GM18519 (cell line): ENCODE measurements around the gene AQP1.

Source experiments
- ATAC-seq: cut with Tn5 transposase; IDR thresholded peaks from one replicate; pipeline ENCODE4 v1.9.1; 2021; ENCODE audit warnings: mild to moderate bottlenecking, moderate library complexity; ENCODE audit not compliant: unreplicated experiment, low FRiP score

AQP1 gene

GRCh38 chr7:30905078-30906012 lies 6.3 kb upstream of the AQP1 start:
- no peak for ATAC-seq

- ATAC-seq: no peak
Observed at GRCh38 chr7:30906014-30906413, 5.6 kb upstream of the AQP1 start.

GRCh38 chr7:30906515-30907240 lies 5.0 kb upstream of the AQP1 start:
- no peak for ATAC-seq

GRCh38 chr7:30907527-30908267 lies 4.0 kb upstream of the AQP1 start:
- ATAC-seq: no peak

GRCh38 chr7:30908681-30909080 lies 3.0 kb upstream of the AQP1 start:
- no peak for ATAC-seq

- no peak for ATAC-seq
Observed at GRCh38 chr7:30909431-30909830, 2.2 kb upstream of the AQP1 start.

- ATAC-seq: no peak
Observed at GRCh38 chr7:30910411-30911073, 1.1 kb upstream of the AQP1 start.

- ATAC-seq: no peak
Observed at GRCh38 chr7:30911133-30911532, 520 bp upstream of the AQP1 start.

- ATAC-seq: no peak
Observed at GRCh38 chr7:30912021-30912730, 523 bp downstream of the AQP1 start.

- no peak for ATAC-seq
Observed at GRCh38 chr7:30912731-30912985, 1.0 kb downstream of the AQP1 start.

- ATAC-seq: no peak
Observed at GRCh38 chr7:30912986-30913811, 1.5 kb downstream of the AQP1 start.

- ATAC-seq: no peak
Observed at GRCh38 chr7:30913821-30914515, 2.3 kb downstream of the AQP1 start.

GRCh38 chr7:30914596-30914995 lies 2.9 kb downstream of the AQP1 start:
- ATAC-seq: no peak

GRCh38 chr7:30915005-30915601 lies 3.5 kb downstream of the AQP1 start:
- ATAC-seq: no peak

- no peak for ATAC-seq
Observed at GRCh38 chr7:30915751-30916150, 4.1 kb downstream of the AQP1 start.

- no peak for ATAC-seq
Observed at GRCh38 chr7:30916255-30916654, 4.6 kb downstream of the AQP1 start.

GRCh38 chr7:30916767-30917166 lies 5.1 kb downstream of the AQP1 start:
- no peak for ATAC-seq

GRCh38 chr7:30917216-30917893 lies 5.7 kb downstream of the AQP1 start:
- no peak for ATAC-seq
